Pancreas (tissue), 10 donors: ENCODE measurements around the gene ARPIN. TPM values are rescaled to one million over a fixed set of nuclear protein-coding genes. Genes with fewer than 3 reads are reported as not detected.

Experiments used
- ATAC-seq, 4 donors: fragments of 200-7000 bp; cut with Tn5 transposase; one replicate each; pipeline versions ENCODE4 v1.8.0 to v1.9.1; 2020; ENCODE audit warnings: mild to moderate bottlenecking in 4 of 4, moderate library complexity in 4 of 4
- DNase-seq, 6 donors: peaks; one replicate each; pipeline ENCODE4 v3.0.0-alpha.2; 2020
- FAIRE-seq: peaks from 2 replicates; lab custom pipeline; 2012; peaks lifted over from hg19 to GRCh38; lab: Jason Lieb, UNC
- H3K27ac ChIP-seq, 4 donors: fragments of 200-600 bp; sonication (generic); 1 replicate in 3 of 4; 2 replicates in 1 of 4; pipeline versions ENCODE4 v1.5.0 to v1.8.0; 2020
- H3K27me3 ChIP-seq, 4 donors: fragments of 200-600 bp; one replicate each; pipeline ENCODE4 v1.8.0; 2021
- H3K36me3 ChIP-seq, 3 donors: fragments of 200-600 bp; sonication (generic) in 1 of 3; one replicate each; pipeline versions ENCODE4 v1.5.0 to v1.8.0; 2020 to 2021
- H3K4me1 ChIP-seq, 3 donors: fragments of 200-600 bp; one replicate each; pipeline ENCODE4 v1.8.0; 2021
- H3K4me3 ChIP-seq, 4 donors: fragments of 200-600 bp; sonication (generic) in 2 of 4; one replicate each; pipeline versions ENCODE4 v1.5.0 to v1.8.0; 2020 to 2021
- H3K9me3 ChIP-seq, 4 donors: fragments of 200-600 bp; one replicate each; pipeline ENCODE4 v1.8.0; 2021
- WGBS, 2 donors: extraction: QIAGEN DNeasy Blood & Tissue Kit; methylation state at CpG; one replicate each; pipeline ENCODE4 v1.1.7; 2013; 5-methylcytosine and 5-hydroxymethylcytosine counted together
- intact Hi-C, 3 donors: fragments of 100-400 bp; cut with DNase I; formaldehyde crosslinking; loops; one replicate each; pipeline versions ENCODE4 v1.11.1 to v1.14.2; 2022
- microRNA-seq, 2 donors: library from miRNA; unstranded; fragments of <30 nt; microRNA quantifications; one replicate each; pipeline versions ENCODE4 to v1.1.0, GENCODE V29; 2019 to 2020
- polyA plus RNA-seq, 2 donors: library from polyadenylated mRNA; stranded (reverse); fragments of 200-250 nt; gene quantifications; one replicate each; pipeline ENCODE4 v1.2.3, GENCODE V29; 2013
- total RNA-seq, 6 donors: library from RNA; stranded (reverse); fragmentation: NEBNext Ultra II Directional in 4 of 6; extraction: Animal tissue kit (Norgen Biotek cat#: 25700) in 4 of 6; gene quantifications; one replicate each; pipeline versions ENCODE4 v1.2.1 to v1.2.4, GENCODE V29; 2021 to 2023
- TF ChIP-seq, protein P1 (sequence below), 4 donors: fragments of 200-600 bp; sonication (generic) in 3 of 4; IDR thresholded peaks; one replicate each; pipeline versions ENCODE4 v1.5.0 to v1.8.0; 2021; ENCODE audit warnings: antibody characterized with exemption in 4 of 4
- donor health status: healthy with polysubstance abuse.
- donor health status: DM: no; HTN: no; CAD: no; lungs with moderate emphysema.
- donor health status: DM: no; HTN: no; CAD: no.
- donor health status: control.
- donor health status: control.
- donor health status: Bipolar disorder and iron deficiency.
- donor health status: DM: yes; HTN: yes; CAD: no.
- donor health status: DM: no; HTN: no; CAD: no.
- donor health status: DM: no; HTN: no; CAD: no.
- donor health status: DM: yes; HTN: yes; CAD: no.

ARPIN gene
- total and polyA plus RNA-seq, 8 donors = 12.6 to 49.8 (median 30.4) TPM

- DNase-seq (no peak), ATAC-seq (peak in 3 of 4 donors; percentile 55 to 70 (median 65)), FAIRE-seq (no peak)
- no peak overlapping the region for H3K4me3 ChIP-seq
- intact Hi-C loops = no loop called here
- TF ChIP-seq, protein P1, sequence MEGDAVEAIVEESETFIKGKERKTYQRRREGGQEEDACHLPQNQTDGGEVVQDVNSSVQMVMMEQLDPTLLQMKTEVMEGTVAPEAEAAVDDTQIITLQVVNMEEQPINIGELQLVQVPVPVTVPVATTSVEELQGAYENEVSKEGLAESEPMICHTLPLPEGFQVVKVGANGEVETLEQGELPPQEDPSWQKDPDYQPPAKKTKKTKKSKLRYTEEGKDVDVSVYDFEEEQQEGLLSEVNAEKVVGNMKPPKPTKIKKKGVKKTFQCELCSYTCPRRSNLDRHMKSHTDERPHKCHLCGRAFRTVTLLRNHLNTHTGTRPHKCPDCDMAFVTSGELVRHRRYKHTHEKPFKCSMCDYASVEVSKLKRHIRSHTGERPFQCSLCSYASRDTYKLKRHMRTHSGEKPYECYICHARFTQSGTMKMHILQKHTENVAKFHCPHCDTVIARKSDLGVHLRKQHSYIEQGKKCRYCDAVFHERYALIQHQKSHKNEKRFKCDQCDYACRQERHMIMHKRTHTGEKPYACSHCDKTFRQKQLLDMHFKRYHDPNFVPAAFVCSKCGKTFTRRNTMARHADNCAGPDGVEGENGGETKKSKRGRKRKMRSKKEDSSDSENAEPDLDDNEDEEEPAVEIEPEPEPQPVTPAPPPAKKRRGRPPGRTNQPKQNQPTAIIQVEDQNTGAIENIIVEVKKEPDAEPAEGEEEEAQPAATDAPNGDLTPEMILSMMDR (IDR thresholded peaks at IDR 0.05) = no peak
- 78 to 79% methylated on average over 5 of the region's 5 CpGs for WGBS, 2 donors
- no peaks in the 10 kb centered on the region for H3K27me3 ChIP-seq
- no peaks in the 10 kb centered on the region for H3K9me3 ChIP-seq
- peaks cover 0 to 20% (median 11%) of the 10 kb centered on the region in 3 donors for H3K4me1 ChIP-seq
- H3K36me3 ChIP-seq = no peaks in the 10 kb centered on the region
- H3K27ac ChIP-seq = no peak overlapping the region
Observed at GRCh38 chr15:89845305-89845893, 67.4 kb downstream of the ARPIN start.

Small RNA genes within 50 kb of the gene (microRNA-seq; reads per million reads assigned to microRNA genes)
- gene MIR5009 (0 reads per million in 2 donors), gene MIR5094 (0 reads per million in 2 donors)

Other genes starting within 250 kb of the ARPIN start
- 10 to 100 TPM in 1 of 6 donors, 1 to 10 TPM in 2, under 1 TPM in 3; 0.47 to 21.2 (median 1.6) TPM for gene PLIN1, start 233.6 kb downstream of the ARPIN start, total RNA-seq
- 10 to 100 TPM in 1 of 2 donors, 1 to 10 TPM in 1; 4.1 to 19.0 TPM for gene PLIN1, start 233.6 kb downstream of the ARPIN start, polyA plus RNA-seq
- 1 to 10 TPM; 4.8 to 6.5 (median 5.2) TPM for gene PEX11A, start 222.2 kb downstream of the ARPIN start, total RNA-seq
- gene PEX11A, start 222.2 kb downstream of the ARPIN start, polyA plus RNA-seq = 10 to 100 TPM in 1 of 2 donors, 1 to 10 TPM in 1; 4.4 to 10.1 TPM
- gene WDR93, start 222.1 kb downstream of the ARPIN start, total RNA-seq = under 1 TPM in 5 of 6 donors, not detected in 1; 0.09 to 0.31 (median 0.15) TPM
- gene WDR93, start 222.1 kb downstream of the ARPIN start, polyA plus RNA-seq = under 1 TPM; 0.11 to 0.92 TPM
- 1 to 10 TPM; 1.5 to 4.0 (median 2.4) TPM for gene MESP1, start 161.7 kb downstream of the ARPIN start, total RNA-seq
- 1 to 10 TPM; 1.1 to 2.1 TPM for gene MESP1, start 161.7 kb downstream of the ARPIN start, polyA plus RNA-seq
- under 1 TPM in 4 of 6 donors, not detected in 2; 0.16 to 0.46 (median 0.30) TPM for gene MESP2, start 136.6 kb downstream of the ARPIN start, total RNA-seq
- under 1 TPM in 1 of 2 donors, not detected in 1; 0.12 TPM for gene MESP2, start 136.6 kb downstream of the ARPIN start, polyA plus RNA-seq
- gene ANPEP, start 98.1 kb downstream of the ARPIN start, total RNA-seq = 1,000 to 10,000 TPM in 2 of 6 donors, 100 to 1,000 TPM in 4; 401 to 1,207 (median 921) TPM
- 100 to 1,000 TPM; 388 to 524 TPM for gene ANPEP, start 98.1 kb downstream of the ARPIN start, polyA plus RNA-seq
- 10 to 100 TPM; 15.7 to 25.2 (median 21.2) TPM for gene AP3S2, start 19.0 kb downstream of the ARPIN start, total RNA-seq
- gene AP3S2, start 19.0 kb downstream of the ARPIN start, polyA plus RNA-seq = 10 to 100 TPM; 11.0 to 16.6 TPM
- gene ZNF710, start 88.4 kb upstream of the ARPIN start, total RNA-seq = 100 to 1,000 TPM in 1 of 6 donors, 10 to 100 TPM in 5; 31.9 to 298 (median 36.4) TPM
- 100 to 1,000 TPM in 1 of 2 donors, 10 to 100 TPM in 1; 69.2 to 128 TPM for gene ZNF710, start 88.4 kb upstream of the ARPIN start, polyA plus RNA-seq
- 100 to 1,000 TPM; 107 to 128 (median 114) TPM for gene IDH2, start 189.5 kb upstream of the ARPIN start, total RNA-seq
- gene IDH2, start 189.5 kb upstream of the ARPIN start, polyA plus RNA-seq = 10 to 100 TPM; 53.6 to 55.7 TPM